ENCODE results near the gene CRYBG1.

Gene CRYBG1

GRCh38 chr6:106426250-106426970 lies 65.9 kb downstream of the CRYBG1 start:
- no peak for DNase-seq

GRCh38 chr6:106430466-106430865 lies 69.9 kb downstream of the CRYBG1 start:
- no peak for DNase-seq

- no peak for DNase-seq
These were observed 70.9 kb downstream of the CRYBG1 start for GRCh38 chr6:106431405-106431804.

GRCh38 chr6:106431972-106432371 lies 71.5 kb downstream of the CRYBG1 start:
- DNase-seq: no peak

- no peak for DNase-seq
These were observed 74.0 kb downstream of the CRYBG1 start for GRCh38 chr6:106434530-106434929.

GRCh38 chr6:106439459-106439858 lies 78.9 kb downstream of the CRYBG1 start:
- DNase-seq: no peak

- no peak for DNase-seq
These were observed 80.0 kb downstream of the CRYBG1 start for GRCh38 chr6:106440546-106440945.

GRCh38 chr6:106442395-106442794 lies 81.9 kb downstream of the CRYBG1 start:
- DNase-seq: no peak

- no peak for DNase-seq
These were observed 84.4 kb downstream of the CRYBG1 start for GRCh38 chr6:106444777-106445507.

- DNase-seq: no peak
These were observed 85.0 kb downstream of the CRYBG1 start for GRCh38 chr6:106445508-106445878.

GRCh38 chr6:106446287-106446885 lies 85.9 kb downstream of the CRYBG1 start:
- no peak for DNase-seq

- no peak for DNase-seq
These were observed 86.5 kb downstream of the CRYBG1 start for GRCh38 chr6:106446983-106447382.

- DNase-seq: peak in 1 of 2 experiments; percentile 5
These were observed 87.5 kb downstream of the CRYBG1 start for GRCh38 chr6:106448000-106448426.

GRCh38 chr6:106450653-106451052 lies 90.1 kb downstream of the CRYBG1 start:
- DNase-seq: no peak

- no peak for DNase-seq
These were observed 90.9 kb downstream of the CRYBG1 start for GRCh38 chr6:106451439-106451838.

- DNase-seq: no peak
These were observed 92.1 kb downstream of the CRYBG1 start for GRCh38 chr6:106452628-106453027.

- DNase-seq: no peak
These were observed 93.3 kb downstream of the CRYBG1 start for GRCh38 chr6:106453756-106454367.

GRCh38 chr6:106456756-106457155 lies 96.2 kb downstream of the CRYBG1 start:
- DNase-seq: no peak

GRCh38 chr6:106458021-106458986 lies 97.8 kb downstream of the CRYBG1 start:
- no peak for DNase-seq

- DNase-seq: no peak
These were observed 100.0 kb downstream of the CRYBG1 start for GRCh38 chr6:106460481-106460880.

- DNase-seq: no peak
These were observed 100.6 kb downstream of the CRYBG1 start for GRCh38 chr6:106461084-106461483.

GRCh38 chr6:106462923-106463557 lies 102.5 kb downstream of the CRYBG1 start:
- no peak for DNase-seq

All from stimulated activated CD4-positive, alpha-beta T cell treated with anti-CD3 and anti-CD28 coated beads, Interleukin-4, amount 100 ng/mL, for 4 hours (primary cell).